ENCODE results near the gene EXOSC7.

DNA sequence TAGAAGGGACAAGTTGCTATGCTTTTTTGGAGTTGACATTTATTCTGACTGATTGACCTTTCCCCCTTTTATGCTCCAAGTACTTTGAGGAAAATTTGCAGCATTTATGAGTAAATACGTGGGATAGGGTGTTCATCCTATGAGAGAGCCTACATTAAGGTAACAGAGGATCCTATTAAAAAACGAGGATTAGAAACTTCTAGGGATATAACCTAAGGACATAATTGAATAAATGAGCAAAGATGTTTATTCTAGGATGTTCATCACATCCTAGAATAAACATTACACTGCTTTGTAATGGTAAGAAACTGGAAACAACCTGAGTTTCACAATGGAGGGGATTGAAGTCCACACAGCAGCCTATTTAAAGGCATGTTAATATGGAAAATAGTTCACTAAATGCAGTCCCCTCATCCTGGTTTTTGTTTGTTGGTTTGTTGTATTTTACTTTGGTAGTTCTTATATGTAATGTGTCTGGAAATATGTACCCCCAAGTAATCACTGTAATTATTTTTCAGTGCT, 26.2 kb downstream of the EXOSC7 start:
- TF ChIP-seq POLR2A (IDR thresholded peaks at IDR 0.05) (no peak), CTCF (IDR thresholded peaks at IDR 0.05) (no peak)

All from adrenal gland (tissue), 5 donors.